ENCODE results near the gene PMFBP1.

PMFBP1 gene

GRCh38 chr16:72149676-72150464 lies 22.1 kb downstream of the PMFBP1 start:
- H3K4me1 Mint-ChIP-seq, result no peaks in the 10 kb centered on the region
- DNase-seq, result peak; percentile 12
- H3K27ac Mint-ChIP-seq, result no peak overlapping the region
- H3K4me3 Mint-ChIP-seq, result no peak overlapping the region
- TF ChIP-seq, protein P1, sequence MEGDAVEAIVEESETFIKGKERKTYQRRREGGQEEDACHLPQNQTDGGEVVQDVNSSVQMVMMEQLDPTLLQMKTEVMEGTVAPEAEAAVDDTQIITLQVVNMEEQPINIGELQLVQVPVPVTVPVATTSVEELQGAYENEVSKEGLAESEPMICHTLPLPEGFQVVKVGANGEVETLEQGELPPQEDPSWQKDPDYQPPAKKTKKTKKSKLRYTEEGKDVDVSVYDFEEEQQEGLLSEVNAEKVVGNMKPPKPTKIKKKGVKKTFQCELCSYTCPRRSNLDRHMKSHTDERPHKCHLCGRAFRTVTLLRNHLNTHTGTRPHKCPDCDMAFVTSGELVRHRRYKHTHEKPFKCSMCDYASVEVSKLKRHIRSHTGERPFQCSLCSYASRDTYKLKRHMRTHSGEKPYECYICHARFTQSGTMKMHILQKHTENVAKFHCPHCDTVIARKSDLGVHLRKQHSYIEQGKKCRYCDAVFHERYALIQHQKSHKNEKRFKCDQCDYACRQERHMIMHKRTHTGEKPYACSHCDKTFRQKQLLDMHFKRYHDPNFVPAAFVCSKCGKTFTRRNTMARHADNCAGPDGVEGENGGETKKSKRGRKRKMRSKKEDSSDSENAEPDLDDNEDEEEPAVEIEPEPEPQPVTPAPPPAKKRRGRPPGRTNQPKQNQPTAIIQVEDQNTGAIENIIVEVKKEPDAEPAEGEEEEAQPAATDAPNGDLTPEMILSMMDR (IDR thresholded peaks at IDR 0.05), result peak; percentile 23
- peaks cover 17% of the 10 kb centered on the region for H3K9me3 Mint-ChIP-seq
- H3K27me3 Mint-ChIP-seq (ENCODE audit: low read depth, poor library complexity), result peaks cover 3% of the 10 kb centered on the region
- peaks cover 8% of the 10 kb centered on the region for H3K36me3 Mint-ChIP-seq (ENCODE audit: low read depth)

GRCh38 chr16:72142476-72142875 lies 29.5 kb downstream of the PMFBP1 start:
- TF ChIP-seq, protein P1 (IDR thresholded peaks at IDR 0.05), result no peak
- DNase-seq, result no peak
- peaks cover 13% of the 10 kb centered on the region for H3K9me3 Mint-ChIP-seq
- H3K4me3 Mint-ChIP-seq, result no peak overlapping the region
- no peak overlapping the region for H3K27ac Mint-ChIP-seq
- peaks cover 7% of the 10 kb centered on the region for H3K36me3 Mint-ChIP-seq (ENCODE audit: low read depth)
- no peaks in the 10 kb centered on the region for H3K27me3 Mint-ChIP-seq (ENCODE audit: low read depth, poor library complexity)
- H3K4me1 Mint-ChIP-seq, result no peaks in the 10 kb centered on the region

DNA sequence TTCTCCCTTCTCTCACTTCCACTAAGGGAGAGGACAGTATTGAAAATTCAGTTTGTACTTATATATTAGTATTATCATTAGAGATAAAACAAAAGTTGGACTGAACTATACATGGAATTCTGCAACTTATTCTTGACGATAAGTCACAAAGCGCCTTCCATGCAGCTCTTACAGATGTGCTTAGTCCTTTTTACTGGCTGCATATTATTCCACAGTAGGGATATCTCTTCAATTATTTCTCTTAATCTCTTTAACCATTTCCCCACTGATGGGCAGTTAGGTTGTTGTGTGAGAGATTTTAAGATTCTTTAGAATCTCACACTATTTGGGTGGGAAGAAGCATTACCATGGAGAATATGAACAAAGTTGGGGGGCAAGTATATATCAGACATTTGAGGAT lies 32.0 kb downstream of the PMFBP1 start:
- H3K27me3 Mint-ChIP-seq (ENCODE audit: low read depth, poor library complexity), result no peaks in the 10 kb centered on the region
- H3K4me3 Mint-ChIP-seq, result no peak overlapping the region
- no peak for DNase-seq
- H3K27ac Mint-ChIP-seq, result no peak overlapping the region
- no peaks in the 10 kb centered on the region for H3K9me3 Mint-ChIP-seq
- peaks cover 3% of the 10 kb centered on the region for H3K36me3 Mint-ChIP-seq (ENCODE audit: low read depth)
- TF ChIP-seq, protein P1 (IDR thresholded peaks at IDR 0.05), result no peak
- no peaks in the 10 kb centered on the region for H3K4me1 Mint-ChIP-seq

- Mint-ChIP-seq H3K4me1 (no peaks in the 10 kb centered on the region), H3K36me3 (ENCODE audit: low read depth) (peaks cover 3% of the 10 kb centered on the region), H3K27me3 (ENCODE audit: low read depth, poor library complexity) (peaks cover 2% of the 10 kb centered on the region), H3K4me3 (no peak overlapping the region), H3K9me3 (no peaks in the 10 kb centered on the region), H3K27ac (no peak overlapping the region)
- no peak for DNase-seq
- TF ChIP-seq, protein P1 (IDR thresholded peaks at IDR 0.05), result no peak
Measured at GRCh38 chr16:72138064-72138572, 33.8 kb downstream of the PMFBP1 start.

DNA sequence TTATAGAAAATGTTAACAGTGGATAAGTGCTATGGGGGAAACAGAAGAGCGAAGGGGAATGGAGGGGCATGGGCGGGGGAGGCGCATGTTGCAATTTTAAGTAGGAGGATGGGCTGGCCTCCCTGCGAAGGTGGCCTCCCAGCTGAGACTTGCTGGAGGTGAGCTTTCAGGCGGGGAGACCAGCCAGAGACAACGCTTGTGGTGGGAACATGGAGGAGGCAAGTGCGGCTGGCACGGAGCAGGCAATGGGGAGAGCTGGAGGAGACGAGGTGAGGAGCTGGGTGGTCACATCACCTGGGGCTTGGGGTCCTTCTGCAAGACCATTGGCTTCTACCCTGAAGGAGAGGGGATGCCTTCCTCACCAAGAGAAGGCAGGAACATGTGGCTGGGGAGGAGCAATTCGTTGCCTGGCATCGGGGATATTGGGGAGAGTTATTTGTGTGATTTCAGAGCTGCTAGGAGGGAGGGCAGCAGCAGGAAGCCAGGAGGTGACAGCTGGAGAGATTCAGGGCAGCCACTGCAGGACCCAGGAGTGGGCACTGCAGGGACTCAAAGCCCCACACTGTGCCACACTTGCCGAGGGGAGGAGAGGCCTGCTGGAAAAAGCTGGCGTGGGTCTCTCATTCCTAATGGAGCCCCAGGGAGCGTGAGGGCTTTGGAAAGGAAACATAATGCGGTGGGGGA lies 34.4 kb downstream of the PMFBP1 start:
- H3K4me3 Mint-ChIP-seq, result no peak overlapping the region
- peaks cover 3% of the 10 kb centered on the region for H3K36me3 Mint-ChIP-seq (ENCODE audit: low read depth)
- no peak for DNase-seq
- TF ChIP-seq, protein P1 (IDR thresholded peaks at IDR 0.05), result no peak
- no peaks in the 10 kb centered on the region for H3K9me3 Mint-ChIP-seq
- H3K27ac Mint-ChIP-seq, result no peak overlapping the region
- peaks cover 2% of the 10 kb centered on the region for H3K27me3 Mint-ChIP-seq (ENCODE audit: low read depth, poor library complexity)
- no peaks in the 10 kb centered on the region for H3K4me1 Mint-ChIP-seq
